ENCODE results near the gene FAM20A.

The FAM20A gene

DNA sequence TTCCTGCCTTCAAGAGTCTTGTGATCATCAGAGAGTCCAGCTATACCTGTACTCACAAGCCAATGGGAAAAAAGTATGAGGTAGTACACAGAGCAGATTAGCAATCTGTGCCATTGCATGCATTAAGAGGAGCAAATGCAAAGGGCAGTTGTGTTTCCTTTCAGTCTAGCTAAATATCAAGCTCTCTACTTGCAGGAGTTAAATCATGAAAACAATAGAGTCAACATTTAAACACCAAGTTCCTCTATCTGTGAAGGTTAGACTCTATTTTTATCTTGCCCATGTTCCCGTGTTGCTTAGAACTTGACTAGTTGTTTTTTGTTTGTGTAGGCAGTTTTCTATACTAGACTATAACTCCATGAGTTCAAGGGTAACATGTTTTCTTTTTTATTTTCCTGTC lies 4.7 kb upstream of the FAM20A start:
- Histone ChIP-seq H3K4me1 (ENCODE audit: control insufficient read depth, insufficient read depth, low read length) (peaks cover 34% of the 10 kb centered on the region), H3K9ac (ENCODE audit: low read depth, low read length) (no peak overlapping the region), H3K36me3 (ENCODE audit: control insufficient read depth, insufficient read depth, low read length) (no peaks in the 10 kb centered on the region)

DNA sequence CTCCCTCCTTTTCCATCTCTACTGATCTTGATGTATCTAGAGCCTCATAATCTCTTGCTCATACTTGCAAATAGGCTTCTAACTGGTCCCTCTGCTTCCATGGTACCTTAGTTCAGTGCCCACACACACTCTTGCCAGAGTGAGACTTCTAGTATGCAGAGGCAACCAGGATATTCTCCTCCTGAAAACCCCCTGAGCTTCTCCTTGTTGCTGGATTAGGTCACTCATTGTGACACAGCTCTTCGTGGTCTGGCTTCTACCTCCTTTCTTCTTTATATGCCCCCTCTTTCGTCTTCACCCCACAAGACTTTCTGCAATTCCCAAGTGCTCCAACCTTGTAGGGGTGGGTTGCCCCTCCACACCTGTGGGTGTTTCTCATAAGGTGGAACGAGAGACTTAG lies 2.5 kb upstream of the FAM20A start:
- no peaks in the 10 kb centered on the region for H3K27me3 ChIP-seq (ENCODE audit: control insufficient read depth, insufficient read depth, low read length)
- H3K4me1 ChIP-seq (ENCODE audit: control insufficient read depth, insufficient read depth, low read length): peaks cover 34% of the 10 kb centered on the region
- no peaks in the 10 kb centered on the region for H3K36me3 ChIP-seq (ENCODE audit: control insufficient read depth, insufficient read depth, low read length)
- no peak overlapping the region for H3K4me3 ChIP-seq (ENCODE audit: low read depth, low read length)
- H3K9me3 ChIP-seq (ENCODE audit: control insufficient read depth, insufficient read depth, low read length): peaks cover 2% of the 10 kb centered on the region
- no peak overlapping the region for H3K9ac ChIP-seq (ENCODE audit: low read depth, low read length)

More for the DNA sequence above, 4.7 kb upstream of the FAM20A start:
- Histone ChIP-seq H3K27me3 (ENCODE audit: control insufficient read depth, insufficient read depth, low read length) (no peaks in the 10 kb centered on the region), H3K4me3 (ENCODE audit: low read depth, low read length) (no peak overlapping the region), H3K9me3 (ENCODE audit: control insufficient read depth, insufficient read depth, low read length) (peaks cover 2% of the 10 kb centered on the region)

- Histone ChIP-seq H3K4me3 (ENCODE audit: low read depth, low read length) (no peak overlapping the region), H3K36me3 (ENCODE audit: control insufficient read depth, insufficient read depth, low read length) (no peaks in the 10 kb centered on the region), H3K9ac (ENCODE audit: low read depth, low read length) (no peak overlapping the region), H3K4me1 (ENCODE audit: control insufficient read depth, insufficient read depth, low read length) (peaks cover 34% of the 10 kb centered on the region), H3K9me3 (ENCODE audit: control insufficient read depth, insufficient read depth, low read length) (peaks cover under 1% of the 10 kb centered on the region), H3K27me3 (ENCODE audit: control insufficient read depth, insufficient read depth, low read length) (no peaks in the 10 kb centered on the region)
These were observed 1.9 kb upstream of the FAM20A start for GRCh38 chr17:68603027-68603426.

DNA sequence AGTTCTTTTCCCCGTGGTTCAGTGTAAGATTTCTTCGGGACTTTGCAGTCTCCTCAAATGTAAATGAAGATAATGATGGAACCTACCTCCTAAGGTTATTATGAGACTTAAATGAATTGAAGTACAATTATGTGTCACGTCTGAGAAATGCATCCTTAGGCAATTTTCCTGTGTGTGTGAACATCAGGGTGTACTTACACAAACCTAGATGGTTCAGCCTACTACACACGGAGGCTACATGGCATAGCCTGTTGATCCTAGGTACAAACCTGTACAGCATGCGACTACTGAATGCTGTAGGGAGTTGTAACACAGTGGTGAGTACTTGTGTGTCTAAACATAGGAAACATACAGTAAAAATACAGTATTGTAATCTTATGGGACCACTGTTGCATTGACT lies 1.1 kb upstream of the FAM20A start:
- H3K4me3 ChIP-seq (ENCODE audit: low read depth, low read length): no peak overlapping the region
- peaks cover 34% of the 10 kb centered on the region for H3K4me1 ChIP-seq (ENCODE audit: control insufficient read depth, insufficient read depth, low read length)
- H3K9ac ChIP-seq (ENCODE audit: low read depth, low read length): no peak overlapping the region
- H3K36me3 ChIP-seq (ENCODE audit: control insufficient read depth, insufficient read depth, low read length): no peaks in the 10 kb centered on the region
- H3K9me3 ChIP-seq (ENCODE audit: control insufficient read depth, insufficient read depth, low read length): no peaks in the 10 kb centered on the region
- H3K27me3 ChIP-seq (ENCODE audit: control insufficient read depth, insufficient read depth, low read length): no peaks in the 10 kb centered on the region

DNA sequence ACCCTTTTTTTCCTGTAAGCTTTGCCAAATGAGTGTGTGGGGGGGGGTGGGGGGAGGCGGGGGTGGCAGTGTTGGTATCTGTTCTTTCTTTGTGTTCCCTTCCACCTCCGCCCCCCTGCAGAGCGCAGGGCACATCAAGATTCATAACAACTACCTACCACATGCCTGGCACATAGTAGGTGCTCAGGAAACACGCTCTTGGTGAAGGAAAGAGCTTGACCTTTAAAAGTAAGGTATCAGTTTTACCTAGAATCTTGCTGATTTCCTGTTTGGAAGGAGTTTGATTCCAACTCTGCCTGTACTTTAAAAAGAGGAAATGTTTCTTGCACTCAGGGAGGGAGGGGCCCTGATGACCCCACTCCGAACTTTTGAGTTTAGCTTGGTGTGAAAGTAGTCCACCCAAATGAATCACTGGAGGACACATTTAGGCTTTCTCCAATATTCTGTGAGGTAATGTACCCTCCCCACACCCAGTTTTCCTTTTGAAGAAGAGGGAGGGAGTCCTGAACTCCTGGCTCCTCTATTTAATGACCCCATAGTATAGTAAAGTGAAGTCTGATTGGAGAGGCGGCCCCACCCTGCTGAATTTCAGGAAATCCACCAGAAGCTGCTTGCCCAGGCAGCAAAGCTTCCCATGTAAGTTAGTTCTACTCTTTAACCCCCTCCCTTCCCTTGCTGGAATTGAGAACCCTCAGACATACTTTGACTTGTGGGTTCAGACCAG lies 560 bp upstream of the FAM20A start:
- Histone ChIP-seq H3K4me1 (ENCODE audit: control insufficient read depth, insufficient read depth, low read length) (peaks cover 34% of the 10 kb centered on the region), H3K27me3 (ENCODE audit: control insufficient read depth, insufficient read depth, low read length) (no peaks in the 10 kb centered on the region), H3K4me3 (ENCODE audit: low read depth, low read length) (peak overlapping the region; percentile 90), H3K36me3 (ENCODE audit: control insufficient read depth, insufficient read depth, low read length) (no peaks in the 10 kb centered on the region), H3K9ac (ENCODE audit: low read depth, low read length) (no peak overlapping the region), H3K9me3 (ENCODE audit: control insufficient read depth, insufficient read depth, low read length) (no peaks in the 10 kb centered on the region)

DNA sequence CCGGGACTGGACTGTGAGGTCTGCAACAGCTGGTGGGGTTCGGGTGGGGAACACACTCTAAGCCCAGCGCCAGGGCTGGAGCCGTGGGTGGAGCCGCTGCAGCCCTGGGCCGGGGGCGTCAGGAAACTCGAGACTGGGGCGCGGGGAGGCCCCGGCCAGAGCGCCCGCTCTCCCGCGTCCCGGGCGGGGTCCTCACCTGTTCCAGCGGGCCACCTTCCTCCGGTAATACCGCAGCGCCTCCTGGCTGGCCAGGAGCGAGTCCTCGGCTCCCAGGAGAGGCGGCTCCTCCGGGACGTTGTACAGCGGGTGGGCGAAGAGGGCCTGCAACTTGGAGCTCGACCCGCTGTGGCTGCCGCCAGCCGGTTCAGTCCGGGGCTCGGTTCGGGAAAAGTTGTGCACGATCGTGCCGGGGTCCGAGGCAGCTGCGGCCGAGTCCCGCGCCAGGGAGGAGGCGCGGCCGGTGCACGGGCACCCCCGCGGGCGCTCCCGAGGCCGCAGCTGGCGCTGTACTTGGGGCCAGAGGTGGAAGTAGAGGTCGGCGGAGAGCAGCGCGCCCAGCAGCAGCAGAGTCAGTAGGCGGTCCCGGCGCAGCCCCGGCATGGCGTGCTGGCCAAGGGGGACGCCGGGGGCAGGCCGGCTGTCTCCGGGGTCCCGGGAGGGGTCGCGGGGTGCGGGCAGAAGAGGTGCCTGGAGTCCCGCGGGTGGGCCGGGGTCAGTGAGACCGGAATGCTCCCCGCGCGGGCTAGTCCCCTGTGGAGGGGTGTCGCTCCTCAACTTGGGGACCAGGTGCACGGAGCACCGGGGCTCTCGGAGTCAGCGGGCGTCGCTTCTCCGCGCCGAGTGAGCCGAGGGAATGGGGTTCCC lies 868 bp downstream of the FAM20A start:
- H3K27me3 ChIP-seq (ENCODE audit: control insufficient read depth, insufficient read depth, low read length): no peaks in the 10 kb centered on the region
- H3K36me3 ChIP-seq (ENCODE audit: control insufficient read depth, insufficient read depth, low read length): no peaks in the 10 kb centered on the region
- no peaks in the 10 kb centered on the region for H3K9me3 ChIP-seq (ENCODE audit: control insufficient read depth, insufficient read depth, low read length)
- peaks cover 30% of the 10 kb centered on the region for H3K4me1 ChIP-seq (ENCODE audit: control insufficient read depth, insufficient read depth, low read length)
- peak overlapping the region; percentile 95 for H3K9ac ChIP-seq (ENCODE audit: low read depth, low read length)
- H3K4me3 ChIP-seq (ENCODE audit: low read depth, low read length): peak overlapping the region; percentile 90

GRCh38 chr17:68599552-68600066 lies 1.6 kb downstream of the FAM20A start:
- Histone ChIP-seq H3K4me3 (ENCODE audit: low read depth, low read length) (peak overlapping the region; percentile 90), H3K4me1 (ENCODE audit: control insufficient read depth, insufficient read depth, low read length) (peaks cover 24% of the 10 kb centered on the region), H3K27me3 (ENCODE audit: control insufficient read depth, insufficient read depth, low read length) (no peaks in the 10 kb centered on the region), H3K36me3 (ENCODE audit: control insufficient read depth, insufficient read depth, low read length) (no peaks in the 10 kb centered on the region), H3K9ac (ENCODE audit: low read depth, low read length) (peak overlapping the region; percentile 95), H3K9me3 (ENCODE audit: control insufficient read depth, insufficient read depth, low read length) (no peaks in the 10 kb centered on the region)

- peak overlapping the region; percentile 90 for H3K4me3 ChIP-seq (ENCODE audit: low read depth, low read length)
- H3K9me3 ChIP-seq (ENCODE audit: control insufficient read depth, insufficient read depth, low read length): no peaks in the 10 kb centered on the region
- H3K4me1 ChIP-seq (ENCODE audit: control insufficient read depth, insufficient read depth, low read length): peaks cover 24% of the 10 kb centered on the region
- no peaks in the 10 kb centered on the region for H3K36me3 ChIP-seq (ENCODE audit: control insufficient read depth, insufficient read depth, low read length)
- no peaks in the 10 kb centered on the region for H3K27me3 ChIP-seq (ENCODE audit: control insufficient read depth, insufficient read depth, low read length)
- peak overlapping the region; percentile 95 for H3K9ac ChIP-seq (ENCODE audit: low read depth, low read length)
These were observed 2.1 kb downstream of the FAM20A start for GRCh38 chr17:68599091-68599490.

DNA sequence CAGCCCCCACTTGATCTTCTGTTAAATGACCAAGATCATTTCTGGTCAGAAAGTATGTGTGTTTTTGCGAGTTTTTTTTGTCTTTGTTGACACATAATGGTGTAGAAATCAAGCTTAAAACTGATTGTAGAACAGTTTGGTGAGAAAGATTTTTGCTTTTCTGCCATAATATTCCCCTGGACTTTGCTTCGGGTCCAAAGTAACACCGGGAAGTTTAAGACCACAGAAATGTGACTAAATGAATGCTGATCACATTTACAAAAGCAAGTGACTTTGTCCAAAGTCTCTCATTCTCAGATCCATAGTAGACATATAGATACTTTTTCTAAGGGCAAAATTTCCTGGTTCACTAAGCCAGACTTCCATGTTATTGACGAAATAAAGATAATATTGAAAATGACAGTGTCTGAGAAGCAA lies 2.6 kb downstream of the FAM20A start:
- Histone ChIP-seq H3K27me3 (ENCODE audit: control insufficient read depth, insufficient read depth, low read length) (no peaks in the 10 kb centered on the region), H3K4me1 (ENCODE audit: control insufficient read depth, insufficient read depth, low read length) (peaks cover 21% of the 10 kb centered on the region), H3K9me3 (ENCODE audit: control insufficient read depth, insufficient read depth, low read length) (no peaks in the 10 kb centered on the region), H3K36me3 (ENCODE audit: control insufficient read depth, insufficient read depth, low read length) (no peaks in the 10 kb centered on the region), H3K4me3 (ENCODE audit: low read depth, low read length) (peak overlapping the region; percentile 90), H3K9ac (ENCODE audit: low read depth, low read length) (peak overlapping the region; percentile 95)

DNA sequence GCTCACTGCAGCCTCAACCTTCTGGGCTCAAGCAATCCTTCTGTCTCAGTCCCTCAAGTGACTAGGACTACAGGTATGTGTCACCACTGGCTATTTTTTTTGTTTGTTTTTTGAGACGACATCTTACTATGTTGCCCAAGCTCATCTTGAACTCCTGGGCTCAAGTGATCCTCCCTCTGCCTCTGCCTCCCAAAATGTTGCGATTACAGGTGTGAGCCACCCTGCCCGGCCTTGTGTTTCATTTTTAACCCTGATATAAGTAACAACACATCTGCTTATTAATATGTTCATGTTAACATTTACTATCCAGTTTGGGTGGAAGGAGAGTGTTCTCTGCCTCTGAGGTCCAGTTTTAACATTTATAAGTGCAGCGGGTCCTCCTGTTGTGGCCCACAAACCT lies 3.1 kb downstream of the FAM20A start:
- Histone ChIP-seq H3K27me3 (ENCODE audit: control insufficient read depth, insufficient read depth, low read length) (no peaks in the 10 kb centered on the region), H3K9ac (ENCODE audit: low read depth, low read length) (no peak overlapping the region), H3K4me1 (ENCODE audit: control insufficient read depth, insufficient read depth, low read length) (peaks cover 16% of the 10 kb centered on the region), H3K4me3 (ENCODE audit: low read depth, low read length) (peak overlapping the region; percentile 90), H3K9me3 (ENCODE audit: control insufficient read depth, insufficient read depth, low read length) (no peaks in the 10 kb centered on the region), H3K36me3 (ENCODE audit: control insufficient read depth, insufficient read depth, low read length) (no peaks in the 10 kb centered on the region)

DNA sequence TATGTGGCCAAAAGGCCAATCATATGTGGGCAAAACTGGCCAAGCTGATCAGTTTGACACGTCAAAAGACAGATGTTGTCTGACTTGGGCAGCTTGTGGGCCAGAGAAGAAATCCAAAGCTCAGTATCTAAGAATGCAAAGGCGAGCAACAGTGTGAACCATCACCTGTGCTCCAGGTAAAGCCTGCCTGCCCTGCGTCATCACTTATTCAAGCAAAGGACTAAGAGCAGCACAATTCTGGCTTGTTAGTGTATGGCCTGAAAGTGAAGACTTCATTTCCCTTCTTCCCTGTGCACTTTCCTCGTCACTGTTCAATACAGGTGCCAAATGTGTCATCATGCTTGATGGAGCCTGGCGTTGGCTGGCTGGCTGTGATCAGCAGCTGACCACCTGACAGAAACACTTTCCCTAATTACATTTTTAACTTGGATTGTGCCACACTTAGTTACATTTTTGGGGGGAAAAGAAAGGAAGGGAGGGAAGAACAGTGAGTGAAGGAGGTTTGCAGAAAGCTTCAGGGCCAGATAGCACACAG lies 4.7 kb downstream of the FAM20A start:
- Histone ChIP-seq H3K9me3 (ENCODE audit: control insufficient read depth, insufficient read depth, low read length) (no peaks in the 10 kb centered on the region), H3K4me3 (ENCODE audit: low read depth, low read length) (no peak overlapping the region), H3K36me3 (ENCODE audit: control insufficient read depth, insufficient read depth, low read length) (no peaks in the 10 kb centered on the region), H3K4me1 (ENCODE audit: control insufficient read depth, insufficient read depth, low read length) (no peaks in the 10 kb centered on the region), H3K9ac (ENCODE audit: low read depth, low read length) (no peak overlapping the region), H3K27me3 (ENCODE audit: control insufficient read depth, insufficient read depth, low read length) (no peaks in the 10 kb centered on the region)

Data from iPS-15b (cell line).